Liver (tissue), 9 donors: ENCODE results near the gene CDK16. TPM values are rescaled to one million over a fixed set of nuclear protein-coding genes. Genes with fewer than 3 reads are reported as not detected.

Source experiments
- DNase-seq: peaks from one replicate; pipeline ENCODE4 v3.0.0-alpha.2; 2017; ENCODE audit warnings: low spot score
- H3K27ac ChIP-seq, 2 donors: one replicate each; pipeline ENCODE4 v1.7.0; 2013; ENCODE audit warnings: inconsistent platforms in 2 of 2, low read length in 2 of 2, control low read depth in 1 of 2, low read depth in 1 of 2, mild to moderate bottlenecking in 1 of 2
- H3K27me3 ChIP-seq, 4 donors: one replicate each; pipeline versions ENCODE4 v1.6.1 to v1.7.0; 2013; ENCODE audit warnings: low read length in 3 of 4, inconsistent platforms in 1 of 4, mild to moderate bottlenecking in 1 of 4, moderate library complexity in 1 of 4; ENCODE audit not compliant: control insufficient read depth in 4 of 4, insufficient read depth in 4 of 4
- H3K36me3 ChIP-seq, 4 donors: one replicate each; pipeline versions ENCODE4 v1.6.1 to v1.7.0; 2013; ENCODE audit warnings: low read length in 3 of 4, mild to moderate bottlenecking in 3 of 4, low read depth in 1 of 4, moderate library complexity in 1 of 4; ENCODE audit not compliant: control insufficient read depth in 4 of 4, insufficient read depth in 3 of 4
- H3K4me1 ChIP-seq, 4 donors: one replicate each; pipeline versions ENCODE4 v1.6.1 to v1.7.0; 2013; ENCODE audit warnings: low read length in 3 of 4, mild to moderate bottlenecking in 3 of 4, moderate library complexity in 1 of 4; ENCODE audit not compliant: control insufficient read depth in 4 of 4, insufficient read depth in 4 of 4
- H3K4me3 ChIP-seq, 3 donors: one replicate each; pipeline versions ENCODE4 v1.6.1 to v1.7.0; 2013; ENCODE audit warnings: low read length in 3 of 3, control low read depth in 1 of 3, low read depth in 1 of 3, mild to moderate bottlenecking in 1 of 3
- H3K9ac ChIP-seq, 2 donors: one replicate each; pipeline ENCODE4 v1.7.0; 2013; ENCODE audit warnings: low read length in 2 of 2, mild to moderate bottlenecking in 2 of 2, moderate library complexity in 2 of 2, control low read depth in 1 of 2, low read depth in 1 of 2
- H3K9me3 ChIP-seq, 4 donors: one replicate each; pipeline versions ENCODE4 v1.6.1 to v1.7.0; 2013; ENCODE audit warnings: low read length in 3 of 4; ENCODE audit not compliant: control insufficient read depth in 4 of 4
- EGR1 ChIP-seq, 2 donors: IDR thresholded peaks; 2 replicates each; pipeline ENCODE4 v1.6.1; 2016 to 2018; ENCODE audit warnings: antibody characterized with exemption in 2 of 2, low read depth in 2 of 2
- FOXA1 ChIP-seq: IDR thresholded peaks from 2 replicates; pipeline ENCODE4 v1.6.1; 2016; ENCODE audit warnings: antibody characterized with exemption
- FOXA2 ChIP-seq: IDR thresholded peaks from 2 replicates; pipeline ENCODE4 v1.6.1; 2016; ENCODE audit warnings: antibody characterized with exemption
- GABPA ChIP-seq, 2 donors: IDR thresholded peaks in 1 of 2; conservative IDR thresholded peaks in 1 of 2; 2 replicates each; pipeline ENCODE4 v1.6.1; 2016; ENCODE audit warnings: antibody characterized with exemption in 2 of 2, mild to moderate bottlenecking in 1 of 2, moderate library complexity in 1 of 2
- HNF4A ChIP-seq, 2 donors: conservative IDR thresholded peaks; 2 replicates each; pipeline ENCODE4 v1.6.1; 2016; ENCODE audit warnings: antibody characterized with exemption in 2 of 2, mild to moderate bottlenecking in 2 of 2
- HNF4G ChIP-seq: IDR thresholded peaks from 2 replicates; pipeline ENCODE4 v1.6.1; 2016; ENCODE audit warnings: antibody characterized with exemption
- JUND ChIP-seq, 2 donors: IDR thresholded peaks; 2 replicates each; pipeline ENCODE4 v1.6.1; 2016; ENCODE audit warnings: antibody characterized with exemption in 2 of 2
- NR2F2 ChIP-seq: IDR thresholded peaks from 2 replicates; pipeline ENCODE4 v1.6.1; 2016; ENCODE audit warnings: antibody characterized with exemption
- RAD21 ChIP-seq, 2 donors: IDR thresholded peaks; 2 replicates each; pipeline ENCODE4 v1.6.1; 2016; ENCODE audit warnings: antibody characterized with exemption in 2 of 2, mild to moderate bottlenecking in 2 of 2
- SP1 ChIP-seq: IDR thresholded peaks from 2 replicates; pipeline ENCODE4 v1.6.1; 2018; ENCODE audit warnings: antibody characterized with exemption, mild to moderate bottlenecking
- TAF1 ChIP-seq: conservative IDR thresholded peaks from 2 replicates; pipeline ENCODE4 v1.6.1; 2016; ENCODE audit warnings: antibody characterized with exemption, mild to moderate bottlenecking
- YY1 ChIP-seq: IDR thresholded peaks from 2 replicates; pipeline ENCODE4 v1.6.1; 2016; ENCODE audit warnings: antibody characterized with exemption, mild to moderate bottlenecking
- WGBS: extraction: QIAGEN DNeasy Blood & Tissue Kit; methylation state at CpG from one replicate; pipeline ENCODE4 v1.1.7; 2013; 5-methylcytosine and 5-hydroxymethylcytosine counted together
- polyA plus RNA-seq, 2 donors: library from polyadenylated mRNA; stranded (reverse) in 1 of 2; unstranded in 1 of 2; fragments of 200-250 nt in 1 of 2; fragments of >200 nt in 1 of 2; fragmentation: Nextera tagmentation in 1 of 2; extraction: Ambion mirVana in 1 of 2; gene quantifications; one replicate each; pipeline versions ENCODE4 v1.2.1 to v1.2.3, GENCODE V29; 2013 to 2015
- total RNA-seq, 2 donors: library from RNA; depleted of rRNA; stranded (reverse); fragments of >200 nt; gene quantifications; one replicate each; pipeline ENCODE4 v1.2.3, GENCODE V29; 2014
- TF ChIP-seq, protein P1 (sequence below): IDR thresholded peaks from 2 replicates; pipeline ENCODE4 v1.6.1; 2016; ENCODE audit warnings: antibody characterized with exemption
- TF ChIP-seq, protein P2 (sequence below): IDR thresholded peaks from 2 replicates; pipeline ENCODE4 v1.6.1; 2016; ENCODE audit warnings: antibody characterized with exemption
- TF ChIP-seq, protein P3 (sequence below): IDR thresholded peaks from 2 replicates; pipeline ENCODE4 v1.6.1; 2016; ENCODE audit warnings: antibody characterized with exemption
- TF ChIP-seq, protein P4 (sequence below): fragments of 150-350 bp; IDR thresholded peaks from 2 replicates; pipeline ENCODE4 v1.5.1; 2017; ENCODE audit warnings: improper control_type of control experiment, low read depth, low read length; ENCODE audit not compliant: missing input control
- TF ChIP-seq, protein P5 (sequence below): IDR thresholded peaks from 2 replicates; pipeline ENCODE4 v1.6.1; 2016; ENCODE audit warnings: antibody characterized with exemption, mild to moderate bottlenecking
- donor health status: healthy.
- donor health status: healthy.
- donor health status: healthy.
- donor health status: healthy.
- donor health status: healthy.

The CDK16 gene
- total and polyA plus RNA-seq, 4 donors: 10.8 to 31.1 (median 19.9) TPM

DNA sequence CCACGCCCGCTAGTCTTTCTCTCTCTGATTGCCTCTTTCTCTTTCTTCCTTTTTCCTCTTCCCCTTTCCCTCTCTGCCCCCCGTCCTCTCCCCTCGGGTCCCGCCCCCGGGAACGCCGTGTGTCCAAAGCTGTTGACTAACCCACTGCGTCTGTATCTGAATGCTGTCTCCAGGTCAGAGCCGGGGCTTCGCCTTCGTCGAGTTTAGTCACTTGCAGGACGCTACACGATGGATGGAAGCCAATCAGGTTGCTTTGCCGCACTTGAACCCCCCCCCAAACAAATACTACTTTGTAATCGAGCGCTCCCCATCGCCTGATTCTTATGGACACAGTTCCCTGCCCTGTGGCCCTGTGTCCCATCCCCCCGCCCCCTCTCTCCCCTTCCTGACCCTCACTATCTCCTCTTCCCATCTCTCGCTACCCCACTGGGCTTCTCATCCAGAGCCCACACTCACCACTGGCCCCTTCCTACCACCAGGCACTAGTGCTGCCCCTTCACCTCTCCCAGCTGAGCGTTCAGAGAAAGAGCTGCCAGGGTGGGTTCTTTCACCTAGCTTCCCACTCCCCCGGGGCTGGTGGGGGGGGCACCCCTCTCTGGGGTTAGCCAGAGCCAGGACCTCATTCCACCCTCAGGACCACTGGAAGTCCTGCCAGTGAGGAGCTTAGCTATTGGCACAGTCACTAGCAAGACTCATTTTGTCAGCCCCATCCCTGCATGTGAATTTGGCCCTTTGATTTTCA is 43.5 kb upstream of the CDK16 start:
- Histone ChIP-seq H3K27me3 (no peaks in the 10 kb centered on the region), H3K4me1 (no peaks in the 10 kb centered on the region), H3K27ac (no peak overlapping the region), H3K9ac (no peak overlapping the region), H3K4me3 (no peak overlapping the region), H3K36me3 (peaks cover 11 to 55% (median 15%) of the 10 kb centered on the region in 4 donors), H3K9me3 (no peaks in the 10 kb centered on the region)
- WGBS: 93% methylated on average over 23 of the region's 23 CpGs
- TF ChIP-seq HNF4A (conservative IDR thresholded peaks at IDR 0.05) (no peak), JUND (IDR thresholded peaks at IDR 0.05) (no peak), EGR1 (IDR thresholded peaks at IDR 0.05; ENCODE audit: low read depth in 2 of 2) (no peak), GABPA (IDR thresholded peaks at IDR 0.05 in 1 of 2, conservative IDR thresholded peaks at IDR 0.05 in 1 of 2) (no peak), FOXA1 (no peak), YY1 (no peak), NR2F2 (no peak), FOXA2 (no peak)
- TF ChIP-seq, protein P1, sequence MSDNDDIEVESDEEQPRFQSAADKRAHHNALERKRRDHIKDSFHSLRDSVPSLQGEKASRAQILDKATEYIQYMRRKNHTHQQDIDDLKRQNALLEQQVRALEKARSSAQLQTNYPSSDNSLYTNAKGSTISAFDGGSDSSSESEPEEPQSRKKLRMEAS: no peak
- TF ChIP-seq, protein P2, sequence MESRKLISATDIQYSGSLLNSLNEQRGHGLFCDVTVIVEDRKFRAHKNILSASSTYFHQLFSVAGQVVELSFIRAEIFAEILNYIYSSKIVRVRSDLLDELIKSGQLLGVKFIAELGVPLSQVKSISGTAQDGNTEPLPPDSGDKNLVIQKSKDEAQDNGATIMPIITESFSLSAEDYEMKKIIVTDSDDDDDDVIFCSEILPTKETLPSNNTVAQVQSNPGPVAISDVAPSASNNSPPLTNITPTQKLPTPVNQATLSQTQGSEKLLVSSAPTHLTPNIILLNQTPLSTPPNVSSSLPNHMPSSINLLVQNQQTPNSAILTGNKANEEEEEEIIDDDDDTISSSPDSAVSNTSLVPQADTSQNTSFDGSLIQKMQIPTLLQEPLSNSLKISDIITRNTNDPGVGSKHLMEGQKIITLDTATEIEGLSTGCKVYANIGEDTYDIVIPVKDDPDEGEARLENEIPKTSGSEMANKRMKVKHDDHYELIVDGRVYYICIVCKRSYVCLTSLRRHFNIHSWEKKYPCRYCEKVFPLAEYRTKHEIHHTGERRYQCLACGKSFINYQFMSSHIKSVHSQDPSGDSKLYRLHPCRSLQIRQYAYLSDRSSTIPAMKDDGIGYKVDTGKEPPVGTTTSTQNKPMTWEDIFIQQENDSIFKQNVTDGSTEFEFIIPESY: no peak
- TF ChIP-seq, protein P3, sequence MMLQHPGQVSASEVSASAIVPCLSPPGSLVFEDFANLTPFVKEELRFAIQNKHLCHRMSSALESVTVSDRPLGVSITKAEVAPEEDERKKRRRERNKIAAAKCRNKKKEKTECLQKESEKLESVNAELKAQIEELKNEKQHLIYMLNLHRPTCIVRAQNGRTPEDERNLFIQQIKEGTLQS: no peak
- TF ChIP-seq, protein P4, sequence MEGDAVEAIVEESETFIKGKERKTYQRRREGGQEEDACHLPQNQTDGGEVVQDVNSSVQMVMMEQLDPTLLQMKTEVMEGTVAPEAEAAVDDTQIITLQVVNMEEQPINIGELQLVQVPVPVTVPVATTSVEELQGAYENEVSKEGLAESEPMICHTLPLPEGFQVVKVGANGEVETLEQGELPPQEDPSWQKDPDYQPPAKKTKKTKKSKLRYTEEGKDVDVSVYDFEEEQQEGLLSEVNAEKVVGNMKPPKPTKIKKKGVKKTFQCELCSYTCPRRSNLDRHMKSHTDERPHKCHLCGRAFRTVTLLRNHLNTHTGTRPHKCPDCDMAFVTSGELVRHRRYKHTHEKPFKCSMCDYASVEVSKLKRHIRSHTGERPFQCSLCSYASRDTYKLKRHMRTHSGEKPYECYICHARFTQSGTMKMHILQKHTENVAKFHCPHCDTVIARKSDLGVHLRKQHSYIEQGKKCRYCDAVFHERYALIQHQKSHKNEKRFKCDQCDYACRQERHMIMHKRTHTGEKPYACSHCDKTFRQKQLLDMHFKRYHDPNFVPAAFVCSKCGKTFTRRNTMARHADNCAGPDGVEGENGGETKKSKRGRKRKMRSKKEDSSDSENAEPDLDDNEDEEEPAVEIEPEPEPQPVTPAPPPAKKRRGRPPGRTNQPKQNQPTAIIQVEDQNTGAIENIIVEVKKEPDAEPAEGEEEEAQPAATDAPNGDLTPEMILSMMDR: no peak
- no peak for DNase-seq

DNA sequence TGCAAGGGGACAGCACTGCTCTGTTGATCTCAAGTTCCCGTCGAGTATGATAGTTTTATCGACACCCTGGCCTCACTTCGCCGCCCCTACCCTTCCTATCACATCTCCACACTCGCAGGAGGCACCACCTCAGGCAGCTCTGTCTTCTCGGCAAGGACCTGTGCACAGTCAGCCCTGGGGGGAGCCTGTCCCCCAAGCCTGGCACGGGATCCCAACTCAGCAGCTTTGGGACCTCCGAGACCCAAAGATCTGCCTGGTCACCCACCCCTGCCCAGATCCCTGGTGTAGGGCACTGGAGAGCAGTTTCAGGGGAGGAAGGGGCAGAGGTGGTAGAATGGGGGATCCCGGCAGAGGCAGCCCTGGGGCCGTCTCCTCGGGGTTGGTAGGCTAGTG is 42.9 kb upstream of the CDK16 start:
- TF ChIP-seq NR2F2 (no peak), HNF4G (no peak), SP1 (no peak), HNF4A (conservative IDR thresholded peaks at IDR 0.05) (no peak), EGR1 (IDR thresholded peaks at IDR 0.05; ENCODE audit: low read depth in 2 of 2) (no peak), GABPA (IDR thresholded peaks at IDR 0.05 in 1 of 2, conservative IDR thresholded peaks at IDR 0.05 in 1 of 2) (no peak), JUND (IDR thresholded peaks at IDR 0.05) (no peak), YY1 (no peak), TAF1 (no peak), FOXA1 (no peak), RAD21 (IDR thresholded peaks at IDR 0.05) (no peak), FOXA2 (no peak)
- TF ChIP-seq, protein P5, sequence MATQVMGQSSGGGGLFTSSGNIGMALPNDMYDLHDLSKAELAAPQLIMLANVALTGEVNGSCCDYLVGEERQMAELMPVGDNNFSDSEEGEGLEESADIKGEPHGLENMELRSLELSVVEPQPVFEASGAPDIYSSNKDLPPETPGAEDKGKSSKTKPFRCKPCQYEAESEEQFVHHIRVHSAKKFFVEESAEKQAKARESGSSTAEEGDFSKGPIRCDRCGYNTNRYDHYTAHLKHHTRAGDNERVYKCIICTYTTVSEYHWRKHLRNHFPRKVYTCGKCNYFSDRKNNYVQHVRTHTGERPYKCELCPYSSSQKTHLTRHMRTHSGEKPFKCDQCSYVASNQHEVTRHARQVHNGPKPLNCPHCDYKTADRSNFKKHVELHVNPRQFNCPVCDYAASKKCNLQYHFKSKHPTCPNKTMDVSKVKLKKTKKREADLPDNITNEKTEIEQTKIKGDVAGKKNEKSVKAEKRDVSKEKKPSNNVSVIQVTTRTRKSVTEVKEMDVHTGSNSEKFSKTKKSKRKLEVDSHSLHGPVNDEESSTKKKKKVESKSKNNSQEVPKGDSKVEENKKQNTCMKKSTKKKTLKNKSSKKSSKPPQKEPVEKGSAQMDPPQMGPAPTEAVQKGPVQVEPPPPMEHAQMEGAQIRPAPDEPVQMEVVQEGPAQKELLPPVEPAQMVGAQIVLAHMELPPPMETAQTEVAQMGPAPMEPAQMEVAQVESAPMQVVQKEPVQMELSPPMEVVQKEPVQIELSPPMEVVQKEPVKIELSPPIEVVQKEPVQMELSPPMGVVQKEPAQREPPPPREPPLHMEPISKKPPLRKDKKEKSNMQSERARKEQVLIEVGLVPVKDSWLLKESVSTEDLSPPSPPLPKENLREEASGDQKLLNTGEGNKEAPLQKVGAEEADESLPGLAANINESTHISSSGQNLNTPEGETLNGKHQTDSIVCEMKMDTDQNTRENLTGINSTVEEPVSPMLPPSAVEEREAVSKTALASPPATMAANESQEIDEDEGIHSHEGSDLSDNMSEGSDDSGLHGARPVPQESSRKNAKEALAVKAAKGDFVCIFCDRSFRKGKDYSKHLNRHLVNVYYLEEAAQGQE: no peak
- TF ChIP-seq, protein P2: no peak
- TF ChIP-seq, protein P4: no peak
- TF ChIP-seq, protein P3: no peak
- no peaks in the 10 kb centered on the region for H3K4me1 ChIP-seq
- peaks cover 11 to 58% (median 15%) of the 10 kb centered on the region in 4 donors for H3K36me3 ChIP-seq
- no peak overlapping the region for H3K4me3 ChIP-seq
- WGBS: 95% methylated on average over 12 of the region's 12 CpGs
- H3K27me3 ChIP-seq: no peaks in the 10 kb centered on the region
- no peak overlapping the region for H3K9ac ChIP-seq
- no peak for DNase-seq
- H3K27ac ChIP-seq: no peak overlapping the region
- H3K9me3 ChIP-seq: no peaks in the 10 kb centered on the region
